Mesothelial cell of epicardium (in vitro differentiated cells): ENCODE data around the gene PAX4. TPM values are rescaled to one million over a fixed set of nuclear protein-coding genes. Genes with fewer than 3 reads are reported as not detected.

Source experiments
- DNase-seq, 2 experiments: peaks; one replicate each; pipeline ENCODE4 v3.0.0; 2021; ENCODE audit warnings: low spot score in 2 of 2; ENCODE audit not compliant: unreplicated experiment in 2 of 2
- H3K27ac Mint-ChIP-seq: 2 replicates; pipeline ENCODE4 v1.8.0; 2021; ENCODE audit warnings: mixed read lengths
- H3K27me3 Mint-ChIP-seq: 2 replicates; pipeline ENCODE4 v1.8.0; 2021; ENCODE audit warnings: low read depth, mixed read lengths
- H3K36me3 Mint-ChIP-seq: 2 replicates; pipeline ENCODE4 v1.8.0; 2021; ENCODE audit warnings: mixed read lengths
- H3K4me1 Mint-ChIP-seq: 2 replicates; pipeline ENCODE4 v1.8.0; 2021; ENCODE audit warnings: mixed read lengths
- H3K4me3 Mint-ChIP-seq: 2 replicates; pipeline ENCODE4 v1.8.0; 2021; ENCODE audit warnings: mild to moderate bottlenecking, moderate library complexity, mixed read lengths
- H3K9me3 Mint-ChIP-seq: 2 replicates; pipeline ENCODE4 v1.8.0; 2021; ENCODE audit warnings: mixed read lengths
- CTCF ChIP-seq: fragments of 200-600 bp; sonication (generic); IDR thresholded peaks from one replicate; pipeline ENCODE4 v1.5.0; 2021; ENCODE audit warnings: antibody characterized with exemption; ENCODE audit not compliant: unreplicated experiment
- total RNA-seq: library from RNA; stranded (reverse); gene quantifications from 3 replicates; pipeline ENCODE4 v1.2.1, GENCODE V29; 2021

Gene PAX4
- total RNA-seq, 1 donor from 2014 or later: not detected

GRCh38 chr7:127651556-127652332 lies 33.8 kb upstream of the PAX4 start, which contains the start of gene SND1:
SND1 (plus strand) TSS chr7:127652194; CDS start chr7:127652374, 180 bp downstream.
- peak; percentile 90 to 97 for DNase-seq
- Mint-ChIP-seq H3K4me1 (peaks cover 42% of the 10 kb centered on the region), H3K9me3 (no peaks in the 10 kb centered on the region), H3K27me3 (no peaks in the 10 kb centered on the region), H3K4me3 (peak within 1 kb of the TSS; percentile 89), H3K36me3 (no peaks in the 10 kb centered on the region), H3K27ac (peak within 1 kb of the TSS; percentile 100)
- TF ChIP-seq CTCF: no peak

- H3K4me3 Mint-ChIP-seq: peak overlapping the region; percentile 89
- TF ChIP-seq CTCF: no peak
- H3K9me3 Mint-ChIP-seq: no peaks in the 10 kb centered on the region
- H3K36me3 Mint-ChIP-seq: no peaks in the 10 kb centered on the region
- DNase-seq: no peak
- peak overlapping the region; percentile 100 for H3K27ac Mint-ChIP-seq
- peaks cover 42% of the 10 kb centered on the region for H3K4me1 Mint-ChIP-seq
- H3K27me3 Mint-ChIP-seq: no peaks in the 10 kb centered on the region
Measured at GRCh38 chr7:127650847-127651555, 33.1 kb upstream of the PAX4 start.

GRCh38 chr7:127648986-127649385 lies 31.0 kb upstream of the PAX4 start:
- Mint-ChIP-seq H3K4me1 (peaks cover 33% of the 10 kb centered on the region), H3K9me3 (no peaks in the 10 kb centered on the region), H3K27me3 (no peaks in the 10 kb centered on the region), H3K27ac (no peak overlapping the region), H3K4me3 (no peak overlapping the region), H3K36me3 (no peaks in the 10 kb centered on the region)
- DNase-seq: no peak
- TF ChIP-seq CTCF: no peak

- no peak for DNase-seq
- Mint-ChIP-seq H3K27me3 (no peaks in the 10 kb centered on the region), H3K27ac (no peak overlapping the region), H3K36me3 (no peaks in the 10 kb centered on the region), H3K4me3 (no peak overlapping the region), H3K4me1 (peaks cover 29% of the 10 kb centered on the region), H3K9me3 (no peaks in the 10 kb centered on the region)
- TF ChIP-seq CTCF: no peak
Measured at GRCh38 chr7:127647636-127648035, 29.7 kb upstream of the PAX4 start.

- Mint-ChIP-seq H3K4me3 (no peak overlapping the region), H3K4me1 (peaks cover 24% of the 10 kb centered on the region), H3K27me3 (no peaks in the 10 kb centered on the region), H3K36me3 (no peaks in the 10 kb centered on the region), H3K9me3 (peaks cover 4% of the 10 kb centered on the region), H3K27ac (peak overlapping the region; percentile 83)
- no peak for DNase-seq
- no peak for TF ChIP-seq CTCF
Measured at GRCh38 chr7:127644484-127644883, 26.5 kb upstream of the PAX4 start.
